ENCODE measurements around the gene STING1.

STING1 gene

DNA sequence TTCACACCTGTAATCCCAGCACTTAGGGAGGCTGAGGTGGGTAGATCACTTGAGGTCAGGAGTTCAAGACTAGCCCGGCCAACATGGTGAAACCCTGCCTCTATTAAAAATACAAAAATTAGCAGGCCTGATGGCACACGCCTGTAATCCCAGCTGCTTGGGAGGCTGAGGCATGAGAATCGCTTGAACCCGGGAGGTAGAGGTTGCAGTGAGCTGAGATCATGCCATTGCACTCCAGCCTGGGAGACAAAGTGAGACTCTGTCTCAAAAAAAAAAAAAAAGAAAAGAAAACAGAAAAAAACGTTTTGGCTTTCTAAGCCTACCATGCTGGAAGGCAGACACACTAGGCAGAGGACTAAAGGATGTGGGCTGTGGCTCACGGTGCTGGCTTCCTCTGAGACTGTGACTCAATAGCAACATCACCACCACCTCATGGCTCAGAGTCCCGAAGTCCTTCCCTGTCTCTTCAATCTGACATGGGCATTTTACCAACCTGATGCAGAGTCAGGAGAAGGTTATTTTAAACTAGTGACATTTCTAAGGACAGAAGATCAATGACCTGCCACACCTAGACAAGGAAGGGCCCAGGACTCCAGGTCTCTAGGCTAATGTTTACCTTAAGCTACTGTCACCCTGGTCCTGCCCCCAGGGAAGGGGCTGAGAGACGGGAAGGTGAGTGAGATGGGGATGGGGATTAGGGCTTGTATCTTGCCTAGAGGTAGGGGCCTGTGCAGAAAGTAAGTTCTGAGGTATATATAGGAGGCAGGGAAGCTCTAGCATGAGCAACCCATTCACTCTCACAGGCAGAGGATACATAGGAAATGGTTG, 23.8 kb downstream of the STING1 start:
- DNase-seq (ENCODE audit: low read depth) = peak; percentile 70
- no peak overlapping the region for H3K4me3 ChIP-seq (ENCODE audit: low read depth, low read length)
- TF ChIP-seq, protein P1, sequence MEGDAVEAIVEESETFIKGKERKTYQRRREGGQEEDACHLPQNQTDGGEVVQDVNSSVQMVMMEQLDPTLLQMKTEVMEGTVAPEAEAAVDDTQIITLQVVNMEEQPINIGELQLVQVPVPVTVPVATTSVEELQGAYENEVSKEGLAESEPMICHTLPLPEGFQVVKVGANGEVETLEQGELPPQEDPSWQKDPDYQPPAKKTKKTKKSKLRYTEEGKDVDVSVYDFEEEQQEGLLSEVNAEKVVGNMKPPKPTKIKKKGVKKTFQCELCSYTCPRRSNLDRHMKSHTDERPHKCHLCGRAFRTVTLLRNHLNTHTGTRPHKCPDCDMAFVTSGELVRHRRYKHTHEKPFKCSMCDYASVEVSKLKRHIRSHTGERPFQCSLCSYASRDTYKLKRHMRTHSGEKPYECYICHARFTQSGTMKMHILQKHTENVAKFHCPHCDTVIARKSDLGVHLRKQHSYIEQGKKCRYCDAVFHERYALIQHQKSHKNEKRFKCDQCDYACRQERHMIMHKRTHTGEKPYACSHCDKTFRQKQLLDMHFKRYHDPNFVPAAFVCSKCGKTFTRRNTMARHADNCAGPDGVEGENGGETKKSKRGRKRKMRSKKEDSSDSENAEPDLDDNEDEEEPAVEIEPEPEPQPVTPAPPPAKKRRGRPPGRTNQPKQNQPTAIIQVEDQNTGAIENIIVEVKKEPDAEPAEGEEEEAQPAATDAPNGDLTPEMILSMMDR (conservative IDR thresholded peaks at IDR 0.05; ENCODE audit: low read depth, low read length) = no peak

DNA sequence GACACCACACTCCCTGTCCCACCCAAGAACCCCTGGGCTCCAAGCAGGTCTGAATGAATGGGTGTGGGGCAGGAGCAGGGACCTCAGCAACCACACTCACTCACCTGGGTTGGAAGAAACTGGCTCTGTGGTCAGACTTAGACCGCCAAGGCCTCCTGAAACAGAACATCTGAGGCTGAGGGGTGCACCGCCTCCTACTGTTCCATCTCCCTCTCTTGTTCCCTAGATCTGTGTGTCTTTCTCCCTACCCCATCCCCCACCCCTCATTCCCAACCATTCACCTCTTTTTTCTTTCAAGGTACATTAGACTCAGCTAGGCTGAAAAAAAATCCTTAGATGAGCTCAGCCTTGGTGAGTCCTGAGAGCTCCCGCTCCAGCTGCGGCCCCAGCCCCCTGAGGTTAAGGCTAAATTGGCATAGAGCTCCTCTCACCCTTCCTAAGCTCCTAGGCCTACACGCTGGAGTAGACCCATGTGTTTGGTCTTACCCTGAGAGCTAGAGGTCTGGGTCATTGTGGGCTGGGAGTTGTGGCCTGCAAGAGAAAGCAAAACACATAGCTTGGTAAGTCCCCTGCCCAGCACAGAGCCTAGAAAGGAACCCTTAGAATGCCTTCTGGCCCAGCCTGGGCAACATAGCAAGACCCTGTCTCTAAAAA, 24.8 kb downstream of the STING1 start:
- TF ChIP-seq, protein P1 (conservative IDR thresholded peaks at IDR 0.05; ENCODE audit: low read depth, low read length) = no peak
- no peak for DNase-seq (ENCODE audit: low read depth)

DNA sequence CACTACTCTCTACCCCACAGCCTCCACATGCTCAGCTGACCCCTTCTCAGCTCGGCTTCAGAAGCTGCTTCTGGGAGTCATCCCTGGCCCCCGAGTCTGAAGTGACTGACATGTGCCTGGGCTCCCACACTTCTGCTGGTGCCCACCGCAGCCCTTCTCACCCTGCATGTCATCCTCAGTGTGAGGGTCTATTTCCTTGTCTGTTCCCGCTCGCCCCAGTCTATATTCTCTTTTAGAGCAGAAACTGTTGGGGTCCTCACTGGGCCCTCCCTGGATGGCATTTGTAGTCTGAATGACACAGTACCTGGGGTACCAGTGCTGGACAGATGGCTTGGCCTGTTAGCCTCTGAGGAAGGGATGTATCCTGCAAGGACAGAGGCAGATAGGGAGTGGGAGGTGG, 25.3 kb downstream of the STING1 start:
- H3K4me3 ChIP-seq (ENCODE audit: low read depth, low read length) = no peak overlapping the region
- TF ChIP-seq, protein P1 (conservative IDR thresholded peaks at IDR 0.05; ENCODE audit: low read depth, low read length) = no peak
- no peak for DNase-seq (ENCODE audit: low read depth)

More for the DNA sequence above, 24.8 kb downstream of the STING1 start:
- H3K4me3 ChIP-seq (ENCODE audit: low read depth, low read length) = no peak overlapping the region

DNA sequence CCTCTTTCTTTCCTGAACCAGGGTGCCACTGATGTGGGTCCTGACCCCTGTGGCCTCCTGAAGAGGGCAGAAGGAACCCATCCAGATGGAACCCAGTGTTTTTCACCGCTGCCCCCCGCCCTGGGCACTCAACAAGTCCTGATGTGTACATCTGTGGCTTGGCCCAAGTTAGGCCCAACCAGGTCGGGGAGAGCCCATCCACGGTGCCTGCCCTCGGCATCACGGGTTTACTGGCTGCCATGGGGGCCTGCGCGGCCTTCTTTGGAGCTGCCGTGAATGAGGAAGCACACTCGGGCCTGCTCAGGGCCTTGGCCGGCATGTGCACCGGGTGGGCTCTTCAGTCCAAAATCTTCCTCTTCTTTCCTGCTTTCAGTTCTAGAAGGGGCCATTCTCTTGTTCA, 25.8 kb downstream of the STING1 start:
- no peak overlapping the region for H3K4me3 ChIP-seq (ENCODE audit: low read depth, low read length)
- TF ChIP-seq, protein P1 (conservative IDR thresholded peaks at IDR 0.05; ENCODE audit: low read depth, low read length) = no peak
- DNase-seq (ENCODE audit: low read depth) = no peak

DNA sequence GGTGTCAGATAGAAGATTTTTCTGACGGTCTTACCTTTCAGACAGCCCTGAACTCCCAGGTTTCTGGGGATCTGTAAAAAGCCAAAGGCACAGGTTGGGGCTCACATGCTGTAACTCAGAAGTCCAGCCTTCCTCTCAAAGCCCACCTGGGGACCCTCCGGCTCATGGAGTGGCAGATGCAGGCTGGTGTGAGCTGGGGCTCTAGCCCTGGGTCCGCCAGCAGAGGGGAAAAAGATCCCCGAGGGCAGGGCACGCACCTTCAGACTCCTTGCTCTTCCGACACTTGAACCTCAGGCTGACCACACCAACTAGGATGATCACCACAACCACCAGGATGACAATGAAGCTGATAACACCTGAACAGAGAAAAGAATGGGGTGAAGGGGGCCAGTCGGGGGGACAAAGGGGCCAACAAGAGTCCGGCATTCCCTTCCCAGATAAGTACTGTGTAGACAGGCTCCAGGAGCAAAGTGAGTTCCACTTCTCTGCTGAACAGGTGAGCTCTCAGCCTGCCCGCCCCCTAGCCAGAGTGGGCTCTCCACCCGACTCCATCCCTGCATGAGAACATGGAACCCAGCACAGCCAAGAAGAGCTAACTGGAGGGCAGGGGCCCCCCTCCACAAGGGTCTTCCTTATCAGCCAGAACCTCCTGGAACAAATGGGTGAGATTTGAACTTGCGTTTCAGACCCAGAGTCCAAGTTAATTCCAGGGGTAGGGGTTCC, 27.8 kb downstream of the STING1 start:
- H3K4me3 ChIP-seq (ENCODE audit: low read depth, low read length) = no peak overlapping the region
- TF ChIP-seq, protein P1 (conservative IDR thresholded peaks at IDR 0.05; ENCODE audit: low read depth, low read length) = no peak
- no peak for DNase-seq (ENCODE audit: low read depth)

DNA sequence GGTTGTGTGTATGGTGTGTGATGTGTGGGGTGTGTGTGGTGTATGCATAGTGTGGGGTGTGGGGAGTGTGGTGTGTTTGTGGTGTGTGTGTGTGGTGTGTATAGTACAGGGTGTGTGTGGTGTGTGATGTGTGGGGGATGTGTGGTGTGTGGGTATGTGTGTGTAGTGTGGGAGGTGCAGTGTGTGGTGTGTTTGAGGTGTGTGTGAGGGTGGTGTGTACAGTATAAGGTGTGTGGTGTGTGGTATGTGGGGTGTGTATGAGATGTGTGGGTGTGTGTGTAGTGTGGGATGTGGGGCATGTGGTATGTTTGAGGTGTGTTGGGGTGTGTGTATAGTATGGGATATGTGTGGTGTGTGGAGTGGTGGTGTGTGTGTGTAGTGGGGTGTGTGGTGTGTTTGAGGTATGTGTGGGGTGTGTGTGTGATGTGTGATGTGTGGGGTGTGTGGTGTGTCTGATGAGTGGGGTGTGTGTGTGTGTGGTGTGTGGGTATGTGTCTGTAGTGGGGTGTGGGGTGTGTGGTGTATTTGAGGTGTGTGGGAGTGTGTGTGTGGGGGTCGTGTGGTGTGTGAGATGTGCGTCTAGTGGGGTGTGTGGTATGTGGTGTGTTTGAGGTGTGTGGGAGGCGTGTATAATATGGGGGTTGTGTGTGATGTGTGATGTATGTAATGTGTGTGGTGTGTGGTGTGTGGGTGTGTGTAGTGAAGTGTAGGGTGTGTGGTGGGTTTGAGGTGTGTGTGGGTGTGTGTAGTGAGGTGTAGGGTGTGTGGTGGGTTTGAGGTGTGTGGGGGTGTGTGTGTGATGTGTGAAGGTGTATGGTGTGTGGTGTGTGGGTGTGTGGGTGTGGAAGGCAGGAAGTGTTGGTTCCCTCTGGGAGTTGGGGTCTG, 28.6 kb downstream of the STING1 start:
- DNase-seq (ENCODE audit: low read depth) = no peak
- no peak overlapping the region for H3K4me3 ChIP-seq (ENCODE audit: low read depth, low read length)
- TF ChIP-seq, protein P1 (conservative IDR thresholded peaks at IDR 0.05; ENCODE audit: low read depth, low read length) = no peak

Measured in choroid plexus epithelial cell (primary cell).